Epithelial cell of alveolus of lung (primary cell): ENCODE data around the gene CFAP126. TPM values are rescaled to one million over a fixed set of nuclear protein-coding genes. Genes with fewer than 3 reads are reported as not detected.

Source experiments
- total RNA-seq: library from RNA; depleted of rRNA; stranded (reverse); fragments of >200 nt; gene quantifications from 2 replicates; pipeline ENCODE4 v1.2.1, GENCODE V29; 2015

The CFAP126 gene, protein sequence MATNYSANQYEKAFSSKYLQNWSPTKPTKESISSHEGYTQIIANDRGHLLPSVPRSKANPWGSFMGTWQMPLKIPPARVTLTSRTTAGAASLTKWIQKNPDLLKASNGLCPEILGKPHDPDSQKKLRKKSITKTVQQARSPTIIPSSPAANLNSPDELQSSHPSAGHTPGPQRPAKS
- not detected in 2 replicates for total RNA-seq

DNA sequence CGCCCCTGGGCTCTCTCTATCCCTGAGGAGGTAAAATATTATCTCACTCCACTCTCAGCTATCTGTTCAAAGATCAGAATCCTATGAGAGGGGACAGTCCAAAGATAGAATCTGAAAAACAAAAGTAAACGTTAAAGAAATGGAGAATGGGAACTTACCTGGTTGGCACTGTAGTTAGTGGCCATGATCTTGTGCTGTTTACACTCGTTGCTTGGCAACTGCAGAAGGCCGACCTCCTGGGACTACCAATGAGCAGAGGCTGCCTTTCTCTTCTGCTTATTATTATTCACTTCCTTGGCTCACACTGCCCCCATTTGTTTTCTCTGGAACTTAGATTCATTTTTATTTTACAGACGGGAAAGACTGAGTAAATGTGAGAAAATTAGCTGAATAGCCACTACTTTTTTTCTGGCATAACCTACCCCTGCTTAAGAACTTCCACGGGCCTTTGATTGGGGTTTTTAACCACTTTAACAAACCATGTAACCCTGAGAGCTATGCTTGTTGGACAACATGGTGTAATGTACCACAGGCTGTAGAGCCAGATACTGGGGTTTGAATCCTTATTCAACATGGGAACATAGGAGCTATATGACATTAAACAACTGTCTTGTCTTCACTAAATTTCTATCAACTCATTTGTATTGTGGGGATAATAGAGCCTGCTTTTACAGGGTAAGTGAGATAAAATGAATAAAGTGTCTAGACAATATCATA is at the start of gene CFAP126:
CFAP126 (minus strand) TSS at position 193 of the 717 bp plus-strand sequence; CDS start at position 185, 8 bp downstream.

Other genes starting within 250 kb of the CFAP126 start
- 32.3 and 71.8 TPM in 2 replicates for gene PFDN2, start 249.8 kb downstream of the CFAP126 start, total RNA-seq
- 35.5 and 44.5 TPM in 2 replicates for gene NIT1, start 249.8 kb downstream of the CFAP126 start, total RNA-seq
- 22.4 and 25.6 TPM in 2 replicates for gene DEDD, start 235.2 kb downstream of the CFAP126 start, total RNA-seq
- 52.1 and 70.3 TPM in 2 replicates for gene UFC1, start 213.9 kb downstream of the CFAP126 start, total RNA-seq
- gene USP21, start 208.4 kb downstream of the CFAP126 start, total RNA-seq, result 12.3 and 24.3 TPM in 2 replicates
- 10.9 and 12.7 TPM in 2 replicates for gene PPOX, start 201.4 kb downstream of the CFAP126 start, total RNA-seq
- 30.5 and 33.3 TPM in 2 replicates for gene B4GALT3, start 190.4 kb downstream of the CFAP126 start, total RNA-seq
- 7.4 and 11.0 TPM in 2 replicates for gene ADAMTS4, start 168.8 kb downstream of the CFAP126 start, total RNA-seq
- gene NDUFS2, start 165.5 kb downstream of the CFAP126 start, total RNA-seq, result 109 and 222 TPM in 2 replicates
- 0.26 and 6.1 TPM in 2 replicates for gene FCER1G, start 152.6 kb downstream of the CFAP126 start, total RNA-seq
- gene APOA2, start 144.2 kb downstream of the CFAP126 start, total RNA-seq, result not detected in 2 replicates
- gene TOMM40L, start 141.8 kb downstream of the CFAP126 start, total RNA-seq, result 12.1 and 12.7 TPM in 2 replicates
- gene NR1I3, start 129.7 kb downstream of the CFAP126 start, total RNA-seq, result not detected in 2 replicates
- not detected in 2 replicates for gene PCP4L1, start 109.1 kb downstream of the CFAP126 start, total RNA-seq
- gene MPZ, start 57.9 kb downstream of the CFAP126 start, total RNA-seq, result 1.4 and 2.1 TPM in 2 replicates
- gene SDHC, start 53.5 kb downstream of the CFAP126 start, total RNA-seq, result 27.5 and 52.1 TPM in 2 replicates
- 0.72 and 1.4 TPM in 2 replicates for gene FCGR2A, start 137.6 kb upstream of the CFAP126 start, total RNA-seq
- gene HSPA6, start 156.7 kb upstream of the CFAP126 start, total RNA-seq, result 0.39 TPM in 1 of 2 replicates, not detected in the other
- gene FCGR3A, start 181.9 kb upstream of the CFAP126 start, total RNA-seq, result not detected in 2 replicates